Right atrium auricular region (tissue), 2 donors: ENCODE data around the gene TPBGL. TPM values are rescaled to one million over a fixed set of nuclear protein-coding genes. Genes with fewer than 3 reads are reported as not detected.

Experiments used
- DNase-seq: peaks from one replicate; pipeline ENCODE4 v3.0.0-alpha.2; 2019; ENCODE audit warnings: low spot score
- H3K27ac ChIP-seq, 2 donors: fragments of 200-600 bp; sonication (generic); 1 replicate in 1 of 2; 2 replicates in 1 of 2; pipeline ENCODE4 v1.5.1; 2016 to 2019
- H3K27me3 ChIP-seq, 2 donors: fragments of 200-600 bp; sonication (generic); one replicate each; pipeline versions ENCODE4 v1.5.1 to v1.6.0; 2017 to 2019
- H3K36me3 ChIP-seq: fragments of 200-600 bp; sonication (generic); one replicate; pipeline ENCODE4 v1.5.1; 2016
- H3K4me1 ChIP-seq, 2 donors: fragments of 200-600 bp; sonication (generic); one replicate each; pipeline versions ENCODE4 v1.5.1 to v1.6.0; 2017 to 2019
- H3K4me3 ChIP-seq, 2 donors: fragments of 200-600 bp; sonication (generic); 1 replicate in 1 of 2; 2 replicates in 1 of 2; pipeline ENCODE4 v1.5.1; 2017 to 2019; ENCODE audit warnings: mild to moderate bottlenecking in 1 of 2, moderate library complexity in 1 of 2
- H3K9me3 ChIP-seq, 2 donors: fragments of 200-600 bp; sonication (generic); one replicate each; pipeline ENCODE4 v1.5.1; 2019
- CTCF ChIP-seq, 2 donors: fragments of 200-600 bp; sonication (generic); IDR thresholded peaks; one replicate each; pipeline ENCODE4 v1.5.1; 2019; ENCODE audit warnings: antibody characterized with exemption in 2 of 2
- total RNA-seq, 2 donors: library from RNA; depleted of rRNA; stranded (reverse); fragments of >200 nt; gene quantifications; one replicate each; pipeline ENCODE4 v1.1.0, GENCODE V29; 2016

TPBGL gene
- total RNA-seq, 2 donors from 2014 or later: 0.12 to 0.15 TPM

GRCh38 chr11:75276186-75276585 is 35.6 kb downstream of the TPBGL start:
- DNase-seq: no peak
- Histone ChIP-seq H3K4me1 (peaks cover 0 to 12% of the 10 kb centered on the region in 2 donors), H3K27me3 (no peaks in the 10 kb centered on the region), H3K9me3 (no peaks in the 10 kb centered on the region), H3K27ac (no peak overlapping the region), H3K36me3 (peaks cover 41% of the 10 kb centered on the region), H3K4me3 (no peak overlapping the region)
- TF ChIP-seq CTCF (IDR thresholded peaks at IDR 0.05): no peak

- peaks cover 46% of the 10 kb centered on the region for H3K36me3 ChIP-seq
- peaks cover 0 to 12% of the 10 kb centered on the region in 2 donors for H3K4me1 ChIP-seq
- H3K4me3 ChIP-seq: no peak overlapping the region
- no peak overlapping the region for H3K27ac ChIP-seq
- DNase-seq: no peak
- TF ChIP-seq CTCF (IDR thresholded peaks at IDR 0.05): no peak
- no peaks in the 10 kb centered on the region for H3K27me3 ChIP-seq
- H3K9me3 ChIP-seq: no peaks in the 10 kb centered on the region
Observed at GRCh38 chr11:75276686-75277085, 36.1 kb downstream of the TPBGL start.

GRCh38 chr11:75277211-75277805 is 36.7 kb downstream of the TPBGL start:
- no peak for DNase-seq
- Histone ChIP-seq H3K27me3 (no peaks in the 10 kb centered on the region), H3K36me3 (peaks cover 47% of the 10 kb centered on the region)

GRCh38 chr11:75277991-75278790 is 37.6 kb downstream of the TPBGL start:
- H3K27ac ChIP-seq: no peak overlapping the region
- no peak for TF ChIP-seq CTCF (IDR thresholded peaks at IDR 0.05)
- H3K4me3 ChIP-seq: no peak overlapping the region
- no peaks in the 10 kb centered on the region for H3K27me3 ChIP-seq
- DNase-seq: no peak
- H3K9me3 ChIP-seq: no peaks in the 10 kb centered on the region
- H3K36me3 ChIP-seq: peaks cover 38% of the 10 kb centered on the region
- H3K4me1 ChIP-seq: peaks cover 0 to 12% of the 10 kb centered on the region in 2 donors

More at GRCh38 chr11:75277211-75277805, 36.7 kb downstream of the TPBGL start:
- H3K27ac ChIP-seq: no peak overlapping the region
- no peak overlapping the region for H3K4me3 ChIP-seq
- no peaks in the 10 kb centered on the region for H3K9me3 ChIP-seq
- no peak for TF ChIP-seq CTCF (IDR thresholded peaks at IDR 0.05)
- peaks cover 0 to 12% of the 10 kb centered on the region in 2 donors for H3K4me1 ChIP-seq

GRCh38 chr11:75279273-75279672 is 38.7 kb downstream of the TPBGL start:
- Histone ChIP-seq H3K27ac (no peak overlapping the region), H3K4me3 (no peak overlapping the region), H3K27me3 (no peaks in the 10 kb centered on the region), H3K4me1 (peaks cover 0 to 12% of the 10 kb centered on the region in 2 donors), H3K36me3 (peaks cover 35% of the 10 kb centered on the region), H3K9me3 (no peaks in the 10 kb centered on the region)
- DNase-seq: no peak
- no peak for TF ChIP-seq CTCF (IDR thresholded peaks at IDR 0.05)
